ENCODE measurements around the gene SLFNL1.

SLFNL1 gene

GRCh38 chr1:40977716-40978115, 43.8 kb downstream of the SLFNL1 start:
- Histone ChIP-seq H3K79me2 (ENCODE audit: control insufficient read depth, insufficient read depth, low read length) (peaks cover 27% of the 10 kb centered on the region), H3K4me2 (ENCODE audit: low read length) (no peak overlapping the region), H2AK5ac (ENCODE audit: low read length) (no peak overlapping the region), H3K4me3 (ENCODE audit: low read length) (no peak overlapping the region), H3K27ac (ENCODE audit: low read depth, low read length) (no peak overlapping the region), H3K4me1 (ENCODE audit: control insufficient read depth, low read depth, low read length) (peaks cover 8% of the 10 kb centered on the region), H2BK120ac (ENCODE audit: low read depth, low read length) (no peak overlapping the region), H3K56ac (ENCODE audit: low read length) (no peak overlapping the region), H3K9ac (ENCODE audit: low read length) (no peak overlapping the region), H3K36me3 (ENCODE audit: control insufficient read depth, insufficient read depth, low read length) (no peaks in the 10 kb centered on the region), H3K18ac (ENCODE audit: low read length) (no peak overlapping the region), H4K5ac (ENCODE audit: low read length) (no peak overlapping the region), H2BK5ac (ENCODE audit: low read length) (no peak overlapping the region), H3K79me1 (ENCODE audit: low read length) (peaks cover 8% of the 10 kb centered on the region), H3K27me3 (ENCODE audit: insufficient read depth, low read length, poor library complexity) (no peaks in the 10 kb centered on the region), H2BK15ac (replicated peaks; ENCODE audit: low read depth) (no peak overlapping the region), H4K8ac (ENCODE audit: low read depth, low read length) (no peak overlapping the region), H3K23ac (ENCODE audit: low read length) (no peak overlapping the region), H3K4ac (ENCODE audit: low read depth, low read length) (no peak overlapping the region)
- peak; percentile 51 for DNase-seq
- no CpG with 5 or more reads among the region's 1 CpG for WGBS (ENCODE audit: extremely low coverage, insufficient coverage, low lambda C conversion rate)

- no peak overlapping the region for H4K5ac ChIP-seq (ENCODE audit: low read length)
- H3K56ac ChIP-seq (ENCODE audit: low read length): no peak overlapping the region
- no peak overlapping the region for H3K4me2 ChIP-seq (ENCODE audit: low read length)
- H2AK5ac ChIP-seq (ENCODE audit: low read length): no peak overlapping the region
- peaks cover 21% of the 10 kb centered on the region for H3K79me2 ChIP-seq (ENCODE audit: control insufficient read depth, insufficient read depth, low read length)
- peaks cover 8% of the 10 kb centered on the region for H3K4me1 ChIP-seq (ENCODE audit: control insufficient read depth, low read depth, low read length)
- no peaks in the 10 kb centered on the region for H3K36me3 ChIP-seq (ENCODE audit: control insufficient read depth, insufficient read depth, low read length)
- H3K9ac ChIP-seq (ENCODE audit: low read length): no peak overlapping the region
- no peak overlapping the region for H3K23ac ChIP-seq (ENCODE audit: low read length)
- no peak overlapping the region for H2BK15ac ChIP-seq (replicated peaks; ENCODE audit: low read depth)
- peaks cover 8% of the 10 kb centered on the region for H3K79me1 ChIP-seq (ENCODE audit: low read length)
- no peaks in the 10 kb centered on the region for H3K27me3 ChIP-seq (ENCODE audit: insufficient read depth, low read length, poor library complexity)
- no peak overlapping the region for H3K4ac ChIP-seq (ENCODE audit: low read depth, low read length)
- no peak overlapping the region for H2BK120ac ChIP-seq (ENCODE audit: low read depth, low read length)
- no peak overlapping the region for H3K18ac ChIP-seq (ENCODE audit: low read length)
- no peak overlapping the region for H3K4me3 ChIP-seq (ENCODE audit: low read length)
- no peak overlapping the region for H2BK5ac ChIP-seq (ENCODE audit: low read length)
- no peak overlapping the region for H4K8ac ChIP-seq (ENCODE audit: low read depth, low read length)
- no peak for DNase-seq
- no peak overlapping the region for H3K27ac ChIP-seq (ENCODE audit: low read depth, low read length)
- no CpG with 5 or more reads among the region's 5 CpGs for WGBS (ENCODE audit: extremely low coverage, insufficient coverage, low lambda C conversion rate)
Observed at GRCh38 chr1:40976952-40977690, 44.4 kb downstream of the SLFNL1 start.

- no peak overlapping the region for H2AK5ac ChIP-seq (ENCODE audit: low read length)
- no peaks in the 10 kb centered on the region for H3K27me3 ChIP-seq (ENCODE audit: insufficient read depth, low read length, poor library complexity)
- no peak overlapping the region for H3K18ac ChIP-seq (ENCODE audit: low read length)
- H2BK120ac ChIP-seq (ENCODE audit: low read depth, low read length): no peak overlapping the region
- H2BK15ac ChIP-seq (replicated peaks; ENCODE audit: low read depth): no peak overlapping the region
- H3K4me3 ChIP-seq (ENCODE audit: low read length): no peak overlapping the region
- no peaks in the 10 kb centered on the region for H3K36me3 ChIP-seq (ENCODE audit: control insufficient read depth, insufficient read depth, low read length)
- H2BK5ac ChIP-seq (ENCODE audit: low read length): no peak overlapping the region
- peaks cover 2% of the 10 kb centered on the region for H3K4me1 ChIP-seq (ENCODE audit: control insufficient read depth, low read depth, low read length)
- H4K8ac ChIP-seq (ENCODE audit: low read depth, low read length): no peak overlapping the region
- H3K79me1 ChIP-seq (ENCODE audit: low read length): no peaks in the 10 kb centered on the region
- no peak overlapping the region for H3K23ac ChIP-seq (ENCODE audit: low read length)
- no CpG with 5 or more reads among the region's 9 CpGs for WGBS (ENCODE audit: extremely low coverage, insufficient coverage, low lambda C conversion rate)
- H3K56ac ChIP-seq (ENCODE audit: low read length): no peak overlapping the region
- H3K9ac ChIP-seq (ENCODE audit: low read length): no peak overlapping the region
- no peak for DNase-seq
- no peak overlapping the region for H3K27ac ChIP-seq (ENCODE audit: low read depth, low read length)
- H4K5ac ChIP-seq (ENCODE audit: low read length): no peak overlapping the region
- no peak overlapping the region for H3K4me2 ChIP-seq (ENCODE audit: low read length)
- no peak overlapping the region for H3K4ac ChIP-seq (ENCODE audit: low read depth, low read length)
- H3K79me2 ChIP-seq (ENCODE audit: control insufficient read depth, insufficient read depth, low read length): no peaks in the 10 kb centered on the region
Observed at GRCh38 chr1:40974945-40975344, 46.6 kb downstream of the SLFNL1 start.

- no peak overlapping the region for H2BK5ac ChIP-seq (ENCODE audit: low read length)
- no peaks in the 10 kb centered on the region for H3K79me2 ChIP-seq (ENCODE audit: control insufficient read depth, insufficient read depth, low read length)
- H3K79me1 ChIP-seq (ENCODE audit: low read length): no peaks in the 10 kb centered on the region
- no peak overlapping the region for H4K5ac ChIP-seq (ENCODE audit: low read length)
- H3K4me1 ChIP-seq (ENCODE audit: control insufficient read depth, low read depth, low read length): peaks cover 1% of the 10 kb centered on the region
- H3K23ac ChIP-seq (ENCODE audit: low read length): no peak overlapping the region
- no CpG with 5 or more reads among the region's 2 CpGs for WGBS (ENCODE audit: extremely low coverage, insufficient coverage, low lambda C conversion rate)
- no peak overlapping the region for H4K8ac ChIP-seq (ENCODE audit: low read depth, low read length)
- H2AK5ac ChIP-seq (ENCODE audit: low read length): no peak overlapping the region
- H3K56ac ChIP-seq (ENCODE audit: low read length): no peak overlapping the region
- H3K36me3 ChIP-seq (ENCODE audit: control insufficient read depth, insufficient read depth, low read length): no peaks in the 10 kb centered on the region
- no peak overlapping the region for H2BK15ac ChIP-seq (replicated peaks; ENCODE audit: low read depth)
- H3K4me3 ChIP-seq (ENCODE audit: low read length): no peak overlapping the region
- H3K9ac ChIP-seq (ENCODE audit: low read length): no peak overlapping the region
- no peaks in the 10 kb centered on the region for H3K27me3 ChIP-seq (ENCODE audit: insufficient read depth, low read length, poor library complexity)
- no peak overlapping the region for H3K4me2 ChIP-seq (ENCODE audit: low read length)
- no peak for DNase-seq
- H3K4ac ChIP-seq (ENCODE audit: low read depth, low read length): no peak overlapping the region
- no peak overlapping the region for H3K18ac ChIP-seq (ENCODE audit: low read length)
- H3K27ac ChIP-seq (ENCODE audit: low read depth, low read length): no peak overlapping the region
- no peak overlapping the region for H2BK120ac ChIP-seq (ENCODE audit: low read depth, low read length)
Observed at GRCh38 chr1:40973912-40974311, 47.6 kb downstream of the SLFNL1 start.

GRCh38 chr1:40971966-40972365, 49.6 kb downstream of the SLFNL1 start:
- DNase-seq: no peak
- no peak overlapping the region for H3K23ac ChIP-seq (ENCODE audit: low read length)
- H3K27me3 ChIP-seq (ENCODE audit: insufficient read depth, low read length, poor library complexity): no peaks in the 10 kb centered on the region
- no peak overlapping the region for H2BK120ac ChIP-seq (ENCODE audit: low read depth, low read length)
- whole genome bisulfite sequencing (ENCODE audit: extremely low coverage, insufficient coverage, low lambda C conversion rate): no CpG with 5 or more reads among the region's 1 CpG
- H3K4me1 ChIP-seq (ENCODE audit: control insufficient read depth, low read depth, low read length): no peaks in the 10 kb centered on the region
- H3K9ac ChIP-seq (ENCODE audit: low read length): no peak overlapping the region
- H3K4me3 ChIP-seq (ENCODE audit: low read length): no peak overlapping the region
- no peaks in the 10 kb centered on the region for H3K79me2 ChIP-seq (ENCODE audit: control insufficient read depth, insufficient read depth, low read length)
- no peak overlapping the region for H3K4me2 ChIP-seq (ENCODE audit: low read length)
- no peak overlapping the region for H2AK5ac ChIP-seq (ENCODE audit: low read length)
- no peaks in the 10 kb centered on the region for H3K36me3 ChIP-seq (ENCODE audit: control insufficient read depth, insufficient read depth, low read length)
- no peak overlapping the region for H3K18ac ChIP-seq (ENCODE audit: low read length)
- no peak overlapping the region for H2BK15ac ChIP-seq (replicated peaks; ENCODE audit: low read depth)
- no peak overlapping the region for H3K56ac ChIP-seq (ENCODE audit: low read length)
- H3K27ac ChIP-seq (ENCODE audit: low read depth, low read length): no peak overlapping the region
- H3K4ac ChIP-seq (ENCODE audit: low read depth, low read length): no peak overlapping the region
- no peaks in the 10 kb centered on the region for H3K79me1 ChIP-seq (ENCODE audit: low read length)
- no peak overlapping the region for H4K5ac ChIP-seq (ENCODE audit: low read length)
- H2BK5ac ChIP-seq (ENCODE audit: low read length): no peak overlapping the region
- H4K8ac ChIP-seq (ENCODE audit: low read depth, low read length): no peak overlapping the region

GRCh38 chr1:40969445-40969844, 52.1 kb downstream of the SLFNL1 start:
- no peak overlapping the region for H3K23ac ChIP-seq (ENCODE audit: low read length)
- no peaks in the 10 kb centered on the region for H3K79me2 ChIP-seq (ENCODE audit: control insufficient read depth, insufficient read depth, low read length)
- H2BK120ac ChIP-seq (ENCODE audit: low read depth, low read length): no peak overlapping the region
- no peaks in the 10 kb centered on the region for H3K79me1 ChIP-seq (ENCODE audit: low read length)
- no peak overlapping the region for H4K5ac ChIP-seq (ENCODE audit: low read length)
- no peak overlapping the region for H3K4ac ChIP-seq (ENCODE audit: low read depth, low read length)
- no peak overlapping the region for H2BK5ac ChIP-seq (ENCODE audit: low read length)
- no peak overlapping the region for H3K18ac ChIP-seq (ENCODE audit: low read length)
- H2AK5ac ChIP-seq (ENCODE audit: low read length): no peak overlapping the region
- H3K4me1 ChIP-seq (ENCODE audit: control insufficient read depth, low read depth, low read length): peaks cover 3% of the 10 kb centered on the region
- no peak overlapping the region for H3K9ac ChIP-seq (ENCODE audit: low read length)
- no peaks in the 10 kb centered on the region for H3K36me3 ChIP-seq (ENCODE audit: control insufficient read depth, insufficient read depth, low read length)
- H3K27me3 ChIP-seq (ENCODE audit: insufficient read depth, low read length, poor library complexity): no peaks in the 10 kb centered on the region
- no peak overlapping the region for H3K4me2 ChIP-seq (ENCODE audit: low read length)
- no peak for DNase-seq
- H4K8ac ChIP-seq (ENCODE audit: low read depth, low read length): no peak overlapping the region
- no peak overlapping the region for H3K4me3 ChIP-seq (ENCODE audit: low read length)
- H2BK15ac ChIP-seq (replicated peaks; ENCODE audit: low read depth): no peak overlapping the region
- H3K27ac ChIP-seq (ENCODE audit: low read depth, low read length): no peak overlapping the region
- no CpG with 5 or more reads among the region's 6 CpGs for WGBS (ENCODE audit: extremely low coverage, insufficient coverage, low lambda C conversion rate)
- no peak overlapping the region for H3K56ac ChIP-seq (ENCODE audit: low read length)
